H1 (cell line): ENCODE results near the gene HDHD3. TPM values are rescaled to one million over a fixed set of nuclear protein-coding genes. Genes with fewer than 3 reads are reported as not detected.

Source experiments
- CTCF ChIA-PET: fragments of 300-600 bp; sonication (Branson Sonifier 250); formaldehyde crosslinking; loops from one replicate; lab custom pipeline; 2021; ENCODE audit not compliant: partially characterized antibody; lab: Charles Lee
- POLR2A ChIA-PET: fragments of 300-600 bp; sonication (Branson Sonifier 250); formaldehyde crosslinking; loops from one replicate; lab custom pipeline; 2021; ENCODE audit warnings: inconsistent platforms; ENCODE audit not compliant: partially characterized antibody; lab: Charles Lee
- DNase-seq, 2 experiments: peaks; one replicate each; pipeline versions ENCODE4 v3.0.0 to v3.0.0-alpha.2; 2010 to 2022; ENCODE audit warnings: low spot score in 2 of 2, low read depth in 1 of 2, mixed read lengths in 1 of 2
- FAIRE-seq: peaks from 2 replicates; lab custom pipeline; 2011; peaks lifted over from hg19 to GRCh38; lab: Jason Lieb, UNC
- H2AFZ ChIP-seq: 2 replicates; pipeline ENCODE4 v1.8.1; 2012; ENCODE audit warnings: low read length, inconsistent platforms
- H2AK5ac ChIP-seq: 2 replicates; pipeline ENCODE4 v1.6.1; 2013; ENCODE audit warnings: low read depth, low read length
- H2BK120ac ChIP-seq: replicated peaks from 2 replicates; pipeline ENCODE3; 2013; ENCODE audit warnings: low read depth, low read length, inconsistent platforms
- H2BK12ac ChIP-seq: 2 replicates; pipeline ENCODE4 v1.6.1; 2013; ENCODE audit warnings: low read depth, low read length
- H2BK15ac ChIP-seq: 2 replicates; pipeline ENCODE4 v1.6.1; 2013; ENCODE audit warnings: low read length
- H2BK20ac ChIP-seq: 2 replicates; pipeline ENCODE4 v1.6.1; 2013; ENCODE audit warnings: low read length
- H2BK5ac ChIP-seq: 2 replicates; pipeline ENCODE4 v1.6.1; 2013; ENCODE audit warnings: low read depth, low read length
- H3K14ac ChIP-seq: 2 replicates; pipeline ENCODE4 v1.6.1; 2013; ENCODE audit warnings: inconsistent platforms; ENCODE audit not compliant: insufficient read length
- H3K18ac ChIP-seq: 2 replicates; pipeline ENCODE4 v1.6.1; 2013; ENCODE audit warnings: low read length; ENCODE audit errors: extremely low read depth
- H3K23ac ChIP-seq: 2 replicates; pipeline ENCODE4 v1.6.1; 2013; ENCODE audit warnings: inconsistent platforms; ENCODE audit not compliant: insufficient read length
- H3K23me2 ChIP-seq: 2 replicates; pipeline ENCODE4 v1.6.1; 2013; ENCODE audit warnings: low read depth, low read length
- H3K27ac ChIP-seq: 2 replicates; pipeline ENCODE4 v1.6.1; 2011; ENCODE audit warnings: low read depth, low read length, inconsistent platforms
- H3K27me3 ChIP-seq, 4 experiments: replicated peaks in 1 of 4; 1 replicate in 1 of 4; 2 replicates in 3 of 4; pipeline versions ENCODE4 v1.6.1 to v1.8.1; 2011 to 2013; ENCODE audit warnings: low read length in 3 of 4, mild to moderate bottlenecking in 3 of 4, inconsistent platforms in 2 of 4, mixed read lengths in 2 of 4, moderate library complexity in 1 of 4; ENCODE audit not compliant: control insufficient read depth in 3 of 4, insufficient read depth in 3 of 4; ENCODE audit errors: extremely low read depth in 1 of 4
- H3K36me3 ChIP-seq, 4 experiments: 2 replicates each; pipeline versions ENCODE4 v1.6.1 to v1.8.1; 2011 to 2013; ENCODE audit warnings: mild to moderate bottlenecking in 4 of 4, low read length in 3 of 4, moderate library complexity in 2 of 4, control low read depth in 1 of 4, inconsistent platforms in 1 of 4; ENCODE audit not compliant: insufficient read depth in 4 of 4, control insufficient read depth in 2 of 4
- H3K4ac ChIP-seq: replicated peaks from 2 replicates; pipeline ENCODE3; 2013; ENCODE audit warnings: low read length, low read depth, mixed read lengths, inconsistent platforms; ENCODE audit not compliant: insufficient read length
- H3K4me1 ChIP-seq, 4 experiments: replicated peaks in 1 of 4; 1 replicate in 1 of 4; 2 replicates in 3 of 4; pipeline versions ENCODE4 v1.6.1 to v1.8.1; 2011 to 2013; ENCODE audit warnings: low read length in 3 of 4, inconsistent platforms in 2 of 4, mixed read lengths in 1 of 4; ENCODE audit not compliant: insufficient read depth in 4 of 4, control insufficient read depth in 3 of 4
- H3K4me2 ChIP-seq, 2 experiments: 2 replicates each; pipeline versions ENCODE4 v1.6.1 to v1.8.1; 2011 to 2013; ENCODE audit warnings: low read depth in 2 of 2, low read length in 2 of 2, control low read depth in 1 of 2, inconsistent platforms in 1 of 2, mild to moderate bottlenecking in 1 of 2; ENCODE audit not compliant: insufficient read depth in 1 of 2
- H3K4me3 ChIP-seq, 4 experiments: fragments of 200-600, 300-600 bp in 1 of 4; sonication (generic), shearing (Covaris generic), sonication (Bioruptor Twin) in 1 of 4; 2 replicates each; pipeline versions ENCODE4 v1.5.1 to v1.8.1; 2011 to 2016; ENCODE audit warnings: low read length in 4 of 4, low read depth in 3 of 4, control low read depth in 2 of 4, inconsistent platforms in 2 of 4, mild to moderate bottlenecking in 2 of 4, mixed read lengths in 1 of 4, moderate library complexity in 1 of 4; ENCODE audit not compliant: insufficient read depth in 2 of 4; ENCODE audit errors: extremely low read depth in 1 of 4
- H3K56ac ChIP-seq: replicated peaks from 2 replicates; pipeline ENCODE3; 2013; ENCODE audit warnings: low read depth, mild to moderate bottlenecking, mixed read lengths, low read length, inconsistent platforms; ENCODE audit not compliant: insufficient read length
- H3K79me1 ChIP-seq: 2 replicates; pipeline ENCODE4 v1.6.1; 2013; ENCODE audit warnings: low read depth, low read length, control low read depth
- H3K79me2 ChIP-seq, 2 experiments: 2 replicates each; pipeline versions ENCODE4 v1.6.1 to v1.8.1; 2012 to 2013; ENCODE audit warnings: low read length in 2 of 2, mild to moderate bottlenecking in 2 of 2, inconsistent platforms in 1 of 2; ENCODE audit not compliant: insufficient read depth in 2 of 2, control insufficient read depth in 1 of 2
- H3K9ac ChIP-seq, 4 experiments: replicated peaks in 1 of 4; 1 replicate in 1 of 4; 2 replicates in 3 of 4; pipeline versions ENCODE4 v1.6.1 to v1.8.1; 2011 to 2013; ENCODE audit warnings: low read depth in 3 of 4, low read length in 3 of 4, control low read depth in 2 of 4, mild to moderate bottlenecking in 2 of 4, moderate library complexity in 2 of 4, inconsistent platforms in 1 of 4; ENCODE audit errors: extremely low read depth in 1 of 4
- H3K9me3 ChIP-seq, 2 experiments: 2 replicates each; pipeline versions ENCODE4 v1.6.1 to v1.8.1; 2012 to 2013; ENCODE audit warnings: mild to moderate bottlenecking in 2 of 2, moderate library complexity in 2 of 2, control low read depth in 1 of 2, inconsistent platforms in 1 of 2, low read depth in 1 of 2, low read length in 1 of 2, mixed read lengths in 1 of 2; ENCODE audit not compliant: insufficient read depth in 2 of 2
- H4K20me1 ChIP-seq, 2 experiments: replicated peaks in 1 of 2; 2 replicates each; pipeline versions ENCODE3 to v1.8.1; 2011 to 2013; ENCODE audit warnings: inconsistent platforms in 2 of 2, low read length in 2 of 2, mild to moderate bottlenecking in 1 of 2; ENCODE audit not compliant: insufficient read depth in 2 of 2, control insufficient read depth in 1 of 2
- H4K5ac ChIP-seq: 2 replicates; pipeline ENCODE4 v1.6.1; 2013; ENCODE audit warnings: low read length, low read depth, mixed read lengths, inconsistent platforms; ENCODE audit not compliant: insufficient read length
- H4K8ac ChIP-seq: 2 replicates; pipeline ENCODE4 v1.8.0; 2013; ENCODE audit warnings: mild to moderate bottlenecking, moderate library complexity, low read length, inconsistent platforms; ENCODE audit not compliant: insufficient read depth; ENCODE audit errors: extremely low read depth
- H4K91ac ChIP-seq: replicated peaks from 2 replicates; pipeline ENCODE3; 2013; ENCODE audit warnings: low read length, mixed read lengths, inconsistent platforms; ENCODE audit not compliant: insufficient read length
- ATF3 ChIP-seq: IDR thresholded peaks from 2 replicates; pipeline ENCODE4 v1.6.1; 2011; ENCODE audit warnings: low read depth, mild to moderate bottlenecking, low read length; ENCODE audit not compliant: insufficient read depth
- BACH1 ChIP-seq: IDR thresholded peaks from 2 replicates; pipeline ENCODE4 v1.6.1; 2012; ENCODE audit warnings: low read length, improper control_type of control experiment
- HDAC2 ChIP-seq, 2 experiments: fragments of 300-600 bp in 1 of 2; sonication (generic) in 1 of 2; IDR thresholded peaks; 2 replicates each; pipeline ENCODE4 v1.6.1; 2011 to 2012; ENCODE audit warnings: low read depth in 2 of 2, low read length in 2 of 2, mild to moderate bottlenecking in 2 of 2, moderate library complexity in 2 of 2, borderline replicate concordance in 1 of 2, inconsistent platforms in 1 of 2
- RBBP5 ChIP-seq: IDR thresholded peaks from 2 replicates; pipeline ENCODE4 v1.7.1; 2012; ENCODE audit warnings: low read depth, mild to moderate bottlenecking, inconsistent platforms, low read length, moderate library complexity, borderline replicate concordance
- RXRA ChIP-seq: IDR thresholded peaks from 2 replicates; pipeline ENCODE4 v1.6.1; 2011; ENCODE audit warnings: low read depth, mild to moderate bottlenecking, low read length, moderate library complexity; ENCODE audit not compliant: insufficient read depth
- SP4 ChIP-seq: IDR thresholded peaks from 2 replicates; pipeline ENCODE4 v1.6.1; 2012; ENCODE audit warnings: low read length, inconsistent platforms
- SUZ12 ChIP-seq: fragments of 200-600 bp; sonication (generic); IDR thresholded peaks from 2 replicates; pipeline ENCODE4 v1.6.1; 2012; ENCODE audit warnings: mild to moderate bottlenecking, inconsistent platforms, low read length, moderate library complexity, mixed read lengths
- TAF1 ChIP-seq: IDR thresholded peaks from 2 replicates; pipeline ENCODE4 v1.6.1; 2011; ENCODE audit warnings: mild to moderate bottlenecking, low read depth, low read length
- TEAD4 ChIP-seq: IDR thresholded peaks from 2 replicates; pipeline ENCODE4 v1.6.1; 2012; ENCODE audit warnings: low read depth, low read length, inconsistent platforms, mixed read lengths
- WGBS, 2 experiments: shearing (Covaris generic) in 1 of 2; methylation state at CpG; one replicate each; pipeline versions ENCODE4 v1.1.6 to v1.1.7; 2013 to 2015; ENCODE audit warnings: low lambda C conversion rate in 2 of 2, mixed read lengths in 2 of 2, inconsistent platforms in 1 of 2, low coverage in 1 of 2, missing lambda C conversion rate in 1 of 2; ENCODE audit not compliant: insufficient replicate concordance in 2 of 2, insufficient coverage in 1 of 2, insufficient read length in 1 of 2; ENCODE audit errors: extremely low coverage in 1 of 2, missing lambda C conversion rate in 1 of 2; 5-methylcytosine and 5-hydroxymethylcytosine counted together
- polyA plus RNA-seq, 7 experiments: library from polyadenylated mRNA; depleted of rRNA in 3 of 7; stranded (reverse) in 5 of 7; unstranded in 2 of 7; fragments of >200 nt in 5 of 7; fragments of 200-250 nt in 2 of 7; gene quantifications; 1 replicate in 5 of 7; 2 replicates in 1 of 7; 4 replicates in 1 of 7; pipeline versions ENCODE4 v1.2.1 to v1.2.3, GENCODE V29; 2011 to 2013; ENCODE audit warnings: missing spikeins in 2 of 7, mixed read lengths in 2 of 7
- total RNA-seq: library from RNA; stranded (reverse); fragmentation: NEBNext Ultra II Directional; extraction: Animal tissue kit (Norgen Biotek cat#: 25700); gene quantifications from 2 replicates; pipeline ENCODE4 v1.2.1, GENCODE V29; 2021

The HDHD3 gene
- total and polyA plus RNA-seq, 2 of the 8 experiments (the other 6 are each of a cell fraction or from before 2014, with no cell fraction given): 12.1 to 25.3 TPM

- Histone ChIP-seq H3K79me1 (no peaks in the 10 kb centered on the region; the same call in 1 of the 2 replicates), H4K5ac (no peak overlapping the region), H3K23me2 (no peaks in the 10 kb centered on the region), H4K91ac (no peak overlapping the region), H3K56ac (no peak overlapping the region), H4K8ac (no peak overlapping the region), H3K9ac (no peak overlapping the region), H3K14ac (no peak overlapping the region), H4K20me1 (no peaks in the 10 kb centered on the region), H3K36me3 (peaks cover 12 to 14% (median 13%) of the 10 kb centered on the region in 4 experiments), H3K27ac (no peak overlapping the region), H2BK12ac (no peak overlapping the region), H2AK5ac (no peak overlapping the region), H3K4me2 (no peak overlapping the region), H2BK20ac (no peak overlapping the region), H3K27me3 (no peaks in the 10 kb centered on the region), H2BK120ac (no peak overlapping the region), H3K9me3 (no peaks in the 10 kb centered on the region), H3K4me3 (no peak overlapping the region), H3K18ac (no peak overlapping the region), H3K4me1 (peaks cover 0 to 2% (median under 1%) of the 10 kb centered on the region in 4 experiments; a peak in 3 of 7 replicates), H2BK15ac (no peak overlapping the region), H3K4ac (no peak overlapping the region), H2AFZ (no peak overlapping the region), H2BK5ac (no peak overlapping the region), H3K23ac (no peak overlapping the region), H3K79me2 (peaks cover 0 to 9% of the 10 kb centered on the region in 2 experiments; a peak in 3 of 4 replicates)
- 79% methylated on average over 2 of the region's 2 CpGs; no CpG with 5 or more reads in 1 of the 2 experiments for WGBS, 2 experiments
- POLR2A ChIA-PET: interaction anchor here (0.5 to 6.3 kb wide), 4 partner anchors 7 to 191 kb away, joined by 3 to 43 read pairs (median 3); partner anchors contain the start of genes C9orf43 and POLE3
- DNase-seq: no peak
- FAIRE-seq: no peak
- CTCF ChIA-PET: interaction anchor here (0.9 to 9.0 kb wide), 9 partner anchors 10 to 253 kb away, joined by 3 to 61 read pairs (median 4); no protein-coding TSS in a partner anchor
- no peak for TF ChIP-seq SP4
- TF ChIP-seq SUZ12: no peak
- TF ChIP-seq HDAC2 (IDR thresholded peaks at IDR 0.05; ENCODE audit: borderline replicate concordance in 1 of 2, low read depth in 2 of 2, low read length in 2 of 2): no peak
- no peak for TF ChIP-seq TAF1
- no peak for TF ChIP-seq TEAD4
- no peak for TF ChIP-seq RBBP5
- TF ChIP-seq ATF3: no peak
- no peak for TF ChIP-seq RXRA
- no peak for TF ChIP-seq BACH1
These were observed 26.9 kb upstream of the HDHD3 start for GRCh38 chr9:113403646-113404045.
